Measurements from ENCODE around the gene DENND4A.

DENND4A gene

GRCh38 chr15:65773386-65774111 is 18.5 kb downstream of the DENND4A start:
- CTCF ChIA-PET, result no interaction called here
- POLR2A ChIA-PET, result interaction anchor here (0.7 kb wide), 1 partner anchor 18 kb away, joined by 6 read pairs; no protein-coding TSS in a partner anchor

More at GRCh38 chr15:65773386-65774111, 18.5 kb downstream of the DENND4A start:
- Histone ChIP-seq H3K27ac (ENCODE audit: extremely low read depth, low read depth, low read length) (no peak overlapping the region), H3K4me1 (ENCODE audit: control insufficient read depth, insufficient read depth, low read length) (peaks cover 21% of the 10 kb centered on the region), H3K4me3 (ENCODE audit: low read depth, low read length) (no peak overlapping the region), H3K9me3 (ENCODE audit: control insufficient read depth, insufficient read depth, low read depth, low read length) (no peaks in the 10 kb centered on the region), H3K36me3 (ENCODE audit: control insufficient read depth in 2 of 2, insufficient read depth in 1 of 2, low read length in 2 of 2) (no peaks in the 10 kb centered on the region; a peak in 1 of 3 replicates)
- TF ChIP-seq KLF1 (tag by site-specific recombination; IDR thresholded peaks at IDR 0.05) (peak; percentile 67), OSR2 (tag by site-specific recombination; IDR thresholded peaks at IDR 0.05) (peak; percentile 52; the same call in 1 of the 2 replicates), ZNF580 (tag by site-specific recombination; IDR thresholded peaks at IDR 0.05) (peak; percentile 84; the same call in 1 of the 2 replicates), EGR2 (tag by site-specific recombination; IDR thresholded peaks at IDR 0.05; ENCODE audit: low read depth) (peak; percentile 55; the same call in 1 of the 2 replicates), ZXDB (tag by site-specific recombination; IDR thresholded peaks at IDR 0.05) (0 out of 2 replicates have a peak, but pooled peaks have one; percentile 30), BCL11A (tag by site-specific recombination; IDR thresholded peaks at IDR 0.05; ENCODE audit: low read depth) (0 out of 2 replicates have a peak, but pooled peaks have one; percentile 21), PRDM10 (tag by site-specific recombination; IDR thresholded peaks at IDR 0.05) (peak; percentile 53; the same call in 1 of the 2 replicates), ZNF366 (tag by site-specific recombination; conservative IDR thresholded peaks at IDR 0.05) (peak; percentile 27; the same call in 1 of the 2 replicates), FEZF1 (tag by site-specific recombination; IDR thresholded peaks at IDR 0.05) (peak; percentile 49; the same call in 1 of the 2 replicates), ZFHX2 (tag by site-specific recombination; conservative IDR thresholded peaks at IDR 0.05) (peak; percentile 76), ZNF777 (tag by site-specific recombination; IDR thresholded peaks at IDR 0.05; ENCODE audit: borderline replicate concordance) (no peak), ZNF629 (tag by site-specific recombination; IDR thresholded peaks at IDR 0.05) (no peak), ZNF211 (tag by site-specific recombination; IDR thresholded peaks at IDR 0.05; ENCODE audit: low read depth) (no peak), ZNF18 (tag by site-specific recombination; IDR thresholded peaks at IDR 0.05) (peak; percentile 12; the same call in 1 of the 2 replicates), ZNF843 (tag by site-specific recombination; IDR thresholded peaks at IDR 0.05) (peak; percentile 55; the same call in 1 of the 2 replicates), PRDM6 (tag by site-specific recombination; IDR thresholded peaks at IDR 0.05) (peak; percentile 84), KLF16 (tag by site-specific recombination; IDR thresholded peaks at IDR 0.05) (no peak)

All from HEK293 (cell line).